Upper lobe of left lung (tissue), 6 donors: Measurements from ENCODE around the gene CHST11. TPM values are rescaled to one million over a fixed set of nuclear protein-coding genes. Genes with fewer than 3 reads are reported as not detected.

Source experiments
- ATAC-seq, 2 donors: fragments of 200-7000 bp; cut with Tn5 transposase; one replicate each; pipeline ENCODE4 v1.9.1; 2022; ENCODE audit warnings: mild to moderate bottlenecking in 2 of 2, moderate library complexity in 2 of 2; ENCODE audit not compliant: low FRiP score in 2 of 2
- DNase-seq, 2 donors: peaks; one replicate each; pipeline ENCODE4 v3.0.0-alpha.2; 2019 to 2020
- H3K27ac ChIP-seq, 4 donors: fragments of 200-600 bp; sonication (generic); one replicate each; pipeline ENCODE4 v1.5.1; 2016 to 2019
- H3K27me3 ChIP-seq, 4 donors: fragments of 200-600 bp; sonication (generic); one replicate each; pipeline ENCODE4 v1.5.1; 2017 to 2019
- H3K36me3 ChIP-seq, 4 donors: fragments of 200-600 bp; sonication (generic); one replicate each; pipeline ENCODE4 v1.5.1; 2016 to 2019
- H3K4me1 ChIP-seq, 4 donors: fragments of 200-600 bp; sonication (generic); one replicate each; pipeline ENCODE4 v1.5.1; 2018 to 2019
- H3K4me3 ChIP-seq, 4 donors: fragments of 200-600 bp; sonication (generic); one replicate each; pipeline ENCODE4 v1.5.1; 2017 to 2019; ENCODE audit warnings: mild to moderate bottlenecking in 2 of 4, moderate library complexity in 1 of 4
- H3K9me3 ChIP-seq, 4 donors: fragments of 200-600 bp; sonication (generic); one replicate each; pipeline ENCODE4 v1.5.1; 2018 to 2019
- EP300 ChIP-seq, 4 donors: sonication (generic); formaldehyde crosslinking; IDR thresholded peaks; one replicate each; pipeline ENCODE4 v1.5.1; 2017; ENCODE audit warnings: antibody characterized with exemption in 4 of 4, control low read depth in 2 of 4
- POLR2A ChIP-seq, 4 donors: fragments of 450-650 bp; IDR thresholded peaks; one replicate each; pipeline ENCODE4 v1.5.1; 2016 to 2017; ENCODE audit warnings: antibody characterized with exemption in 4 of 4, mild to moderate bottlenecking in 2 of 4
- POLR2AphosphoS5 ChIP-seq, 2 donors: sonication (generic); formaldehyde crosslinking; IDR thresholded peaks; one replicate each; pipeline ENCODE4 v1.5.1; 2017; ENCODE audit warnings: antibody characterized with exemption in 2 of 2
- WGBS, 2 donors: methylation state at CpG; one replicate each; pipeline ENCODE4 v1.1.5; 2017 to 2018; 5-methylcytosine and 5-hydroxymethylcytosine counted together
- total RNA-seq, 6 donors: library from RNA; depleted of rRNA in 4 of 6; stranded (reverse); fragments of >200 nt in 4 of 6; gene quantifications; one replicate each; pipeline versions ENCODE4 v1.1.0 to v1.2.1, GENCODE V29; 2016 to 2021
- TF ChIP-seq, protein P1 (sequence below), 6 experiments: fragments of 450-650 bp in 4 of 6; fragments of 200-600 bp in 2 of 6; sonication (generic) in 2 of 6; IDR thresholded peaks; one replicate each; pipeline ENCODE4 v1.5.1; 2016 to 2019; ENCODE audit warnings: antibody characterized with exemption in 6 of 6
- donor health status: DM: no; HTN: no; CAD: no; lungs with moderate emphysema.
- donor health status: DM: no; HTN: yes; CAD: no; lungs with severe emphysema.

Gene CHST11
- total RNA-seq, 6 donors from 2014 or later = 40.4 to 234 (median 58.4) TPM

DNA sequence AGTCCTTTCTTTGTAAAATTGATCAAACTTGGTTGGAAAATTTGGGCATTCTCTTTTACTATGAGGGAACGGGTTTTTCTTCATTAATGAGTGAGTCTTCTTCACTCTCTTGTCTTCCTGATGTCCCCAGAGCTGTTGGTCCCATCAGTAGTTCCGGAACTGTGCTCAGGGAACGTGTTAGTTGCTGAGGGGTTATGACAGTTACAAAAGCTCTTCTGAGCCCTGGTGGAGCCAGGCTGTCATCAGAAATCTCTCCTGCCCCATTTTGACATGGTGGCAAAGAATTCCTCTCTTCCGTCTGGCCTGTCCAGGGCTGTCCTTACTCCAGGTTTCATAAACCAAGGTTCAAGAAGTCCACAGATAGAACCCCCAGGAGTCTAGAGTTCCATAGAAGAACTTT lies 292.8 kb downstream of the CHST11 start:
- H3K4me3 ChIP-seq = no peak overlapping the region
- ATAC-seq = no peak
- no peaks in the 10 kb centered on the region for H3K27me3 ChIP-seq
- 84 to 88% methylated on average over 4 of the region's 4 CpGs for WGBS, 2 donors
- DNase-seq = no peak
- peaks cover 19 to 35% (median 25%) of the 10 kb centered on the region in 4 donors for H3K4me1 ChIP-seq
- H3K9me3 ChIP-seq = no peaks in the 10 kb centered on the region
- peak overlapping the region; percentile 16 to 42 (median 35) for H3K27ac ChIP-seq
- no peak for TF ChIP-seq EP300 (IDR thresholded peaks at IDR 0.05)
- TF ChIP-seq POLR2AphosphoS5 (IDR thresholded peaks at IDR 0.05) = no peak
- H3K36me3 ChIP-seq = no peaks in the 10 kb centered on the region

DNA sequence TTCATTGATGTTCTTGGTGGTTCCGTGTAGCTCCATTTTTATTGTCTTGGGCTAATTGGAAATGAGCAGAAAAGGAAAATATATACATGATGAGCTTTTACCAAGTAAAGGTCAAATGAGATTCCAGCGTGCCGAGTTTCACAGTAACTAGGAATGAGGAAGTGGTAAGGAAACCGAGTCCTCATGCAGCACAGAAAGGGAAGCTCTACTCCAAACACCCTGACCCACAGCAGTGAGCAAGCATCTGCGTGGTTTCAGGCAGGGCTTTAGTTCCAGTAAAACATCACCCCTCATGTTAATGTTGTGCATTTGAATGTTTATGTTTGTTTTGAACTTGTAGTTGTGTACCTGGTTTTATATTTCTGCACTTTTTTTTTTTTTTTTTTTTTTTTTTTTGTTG lies 293.3 kb downstream of the CHST11 start:
- H3K4me1 ChIP-seq = peaks cover 19 to 35% (median 25%) of the 10 kb centered on the region in 4 donors
- H3K27ac ChIP-seq = peak overlapping the region; percentile 16 to 42 (median 35)
- H3K36me3 ChIP-seq = no peaks in the 10 kb centered on the region
- DNase-seq (peak in 1 of 2 donors; percentile 69), ATAC-seq (peak; percentile 82 to 87)
- H3K4me3 ChIP-seq = no peak overlapping the region
- no peaks in the 10 kb centered on the region for H3K9me3 ChIP-seq
- WGBS, 2 donors = 14 to 43% methylated on average over 5 of the region's 5 CpGs
- no peaks in the 10 kb centered on the region for H3K27me3 ChIP-seq
- no peak for TF ChIP-seq POLR2A (IDR thresholded peaks at IDR 0.05)
- TF ChIP-seq POLR2AphosphoS5 (IDR thresholded peaks at IDR 0.05) = peak; percentile 10 to 19
- TF ChIP-seq, protein P1, sequence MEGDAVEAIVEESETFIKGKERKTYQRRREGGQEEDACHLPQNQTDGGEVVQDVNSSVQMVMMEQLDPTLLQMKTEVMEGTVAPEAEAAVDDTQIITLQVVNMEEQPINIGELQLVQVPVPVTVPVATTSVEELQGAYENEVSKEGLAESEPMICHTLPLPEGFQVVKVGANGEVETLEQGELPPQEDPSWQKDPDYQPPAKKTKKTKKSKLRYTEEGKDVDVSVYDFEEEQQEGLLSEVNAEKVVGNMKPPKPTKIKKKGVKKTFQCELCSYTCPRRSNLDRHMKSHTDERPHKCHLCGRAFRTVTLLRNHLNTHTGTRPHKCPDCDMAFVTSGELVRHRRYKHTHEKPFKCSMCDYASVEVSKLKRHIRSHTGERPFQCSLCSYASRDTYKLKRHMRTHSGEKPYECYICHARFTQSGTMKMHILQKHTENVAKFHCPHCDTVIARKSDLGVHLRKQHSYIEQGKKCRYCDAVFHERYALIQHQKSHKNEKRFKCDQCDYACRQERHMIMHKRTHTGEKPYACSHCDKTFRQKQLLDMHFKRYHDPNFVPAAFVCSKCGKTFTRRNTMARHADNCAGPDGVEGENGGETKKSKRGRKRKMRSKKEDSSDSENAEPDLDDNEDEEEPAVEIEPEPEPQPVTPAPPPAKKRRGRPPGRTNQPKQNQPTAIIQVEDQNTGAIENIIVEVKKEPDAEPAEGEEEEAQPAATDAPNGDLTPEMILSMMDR (IDR thresholded peaks at IDR 0.05) = no peak
- peak in 1 of 4 donors; percentile 14 for TF ChIP-seq EP300 (IDR thresholded peaks at IDR 0.05)

DNA sequence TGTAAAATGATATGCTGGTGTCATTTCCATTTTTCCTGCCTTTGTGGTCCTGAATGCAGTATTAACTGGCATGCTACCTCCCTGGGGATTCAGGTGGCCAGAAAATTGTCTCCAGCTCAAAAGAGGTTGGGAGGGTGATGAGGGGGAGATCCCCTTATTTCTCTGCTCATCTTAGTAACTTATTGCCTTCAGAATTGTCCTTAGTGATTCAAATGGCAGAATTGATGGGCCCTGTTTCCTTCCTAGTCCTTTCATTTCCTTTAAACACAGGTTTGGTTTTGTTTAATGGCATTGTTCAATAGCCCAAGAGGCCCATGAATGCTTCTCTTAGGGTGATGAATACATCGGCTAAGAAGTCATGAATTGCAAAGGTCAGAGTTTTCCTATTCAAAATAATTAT lies 294.4 kb downstream of the CHST11 start:
- 71 to 83% methylated on average over 1 of the region's 1 CpG for WGBS, 2 donors

DNA sequence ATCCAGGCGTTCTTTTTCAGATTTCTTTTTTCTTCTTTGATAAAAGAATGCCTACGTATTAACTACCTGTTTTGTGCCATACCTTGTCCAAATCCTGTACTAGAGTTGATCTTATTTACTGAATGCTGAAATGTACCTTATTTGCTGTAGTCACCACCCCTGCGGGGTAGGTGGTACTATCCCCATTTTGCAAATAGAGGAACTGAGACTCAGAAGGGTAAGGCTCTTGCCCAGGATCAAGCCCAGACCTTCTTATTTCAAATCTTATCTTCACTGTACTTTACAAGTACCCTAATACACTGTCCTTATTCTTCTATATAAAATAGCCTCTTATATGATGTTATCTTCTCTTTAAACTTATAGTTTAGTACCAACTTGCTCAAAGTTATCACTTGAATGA lies 294.8 kb downstream of the CHST11 start:
- TF ChIP-seq EP300 (IDR thresholded peaks at IDR 0.05) (no peak), POLR2AphosphoS5 (IDR thresholded peaks at IDR 0.05) (no peak), POLR2A (IDR thresholded peaks at IDR 0.05) (no peak)
- TF ChIP-seq, protein P1 (IDR thresholded peaks at IDR 0.05) = no peak
- DNase-seq (no peak), ATAC-seq (no peak)
- no peak overlapping the region for H3K27ac ChIP-seq
- H3K9me3 ChIP-seq = no peaks in the 10 kb centered on the region
- H3K4me3 ChIP-seq = no peak overlapping the region
- H3K36me3 ChIP-seq = no peaks in the 10 kb centered on the region
- H3K27me3 ChIP-seq = no peaks in the 10 kb centered on the region
- 88 to 89% methylated on average over 3 of the region's 3 CpGs for WGBS, 2 donors
- H3K4me1 ChIP-seq = peaks cover 19 to 35% (median 25%) of the 10 kb centered on the region in 4 donors

More for the DNA sequence above, 294.4 kb downstream of the CHST11 start:
- no peaks in the 10 kb centered on the region for H3K27me3 ChIP-seq
- no peak for DNase-seq
- TF ChIP-seq POLR2A (IDR thresholded peaks at IDR 0.05) = no peak
- TF ChIP-seq, protein P1 (IDR thresholded peaks at IDR 0.05) = no peak
- TF ChIP-seq EP300 (IDR thresholded peaks at IDR 0.05) = no peak
- TF ChIP-seq POLR2AphosphoS5 (IDR thresholded peaks at IDR 0.05) = no peak
- H3K27ac ChIP-seq = no peak overlapping the region
- peaks cover 19 to 35% (median 25%) of the 10 kb centered on the region in 4 donors for H3K4me1 ChIP-seq
- no peaks in the 10 kb centered on the region for H3K9me3 ChIP-seq
- H3K4me3 ChIP-seq = no peak overlapping the region
- no peak for ATAC-seq
- H3K36me3 ChIP-seq = no peaks in the 10 kb centered on the region

DNA sequence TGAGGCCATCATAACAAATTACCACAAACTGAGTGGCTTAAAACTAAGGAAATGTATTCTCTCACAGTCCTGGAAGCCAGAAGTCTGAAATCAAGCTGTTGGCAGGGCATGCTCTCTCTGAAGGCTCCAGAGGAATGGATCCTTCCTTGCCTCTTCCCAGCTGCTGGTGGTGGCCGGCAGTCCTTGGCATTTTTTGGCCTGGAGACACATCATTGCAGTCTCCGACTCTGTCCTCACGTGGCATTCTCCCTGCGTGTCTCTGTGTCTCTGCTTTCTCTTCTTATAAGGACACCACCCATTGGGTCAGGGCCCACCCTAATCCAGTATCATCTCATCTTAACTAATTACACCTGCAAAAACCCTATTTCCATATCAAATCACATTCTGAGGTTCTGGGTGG lies 295.3 kb downstream of the CHST11 start:
- H3K27ac ChIP-seq = no peak overlapping the region
- no peak for TF ChIP-seq POLR2A (IDR thresholded peaks at IDR 0.05)
- TF ChIP-seq, protein P1 (IDR thresholded peaks at IDR 0.05) = no peak
- TF ChIP-seq EP300 (IDR thresholded peaks at IDR 0.05) = no peak
- no peak for TF ChIP-seq POLR2AphosphoS5 (IDR thresholded peaks at IDR 0.05)
- H3K9me3 ChIP-seq = no peaks in the 10 kb centered on the region
- no peak for DNase-seq
- H3K4me1 ChIP-seq = peaks cover 19 to 35% (median 25%) of the 10 kb centered on the region in 4 donors
- peaks cover 0 to 4% (median 3%) of the 10 kb centered on the region in 4 donors for H3K36me3 ChIP-seq
- no peaks in the 10 kb centered on the region for H3K27me3 ChIP-seq
- no peak overlapping the region for H3K4me3 ChIP-seq
- ATAC-seq = no peak
- WGBS, 2 donors = 85 to 97% methylated on average over 4 of the region's 4 CpGs
